ENCODE measurements around the gene DCLK2. TPM values are rescaled to one million over a fixed set of nuclear protein-coding genes. Genes with fewer than 3 reads are reported as not detected.

Gene DCLK2
- total RNA-seq, 6 donors from 2014 or later, result 2.1 to 16.8 (median 3.3) TPM

GRCh38 chr4:150090836-150091235 is 12.6 kb downstream of the DCLK2 start:
- no peaks in the 10 kb centered on the region for H3K4me1 ChIP-seq
- no peaks in the 10 kb centered on the region for H3K9me3 ChIP-seq
- TF ChIP-seq, protein P1, sequence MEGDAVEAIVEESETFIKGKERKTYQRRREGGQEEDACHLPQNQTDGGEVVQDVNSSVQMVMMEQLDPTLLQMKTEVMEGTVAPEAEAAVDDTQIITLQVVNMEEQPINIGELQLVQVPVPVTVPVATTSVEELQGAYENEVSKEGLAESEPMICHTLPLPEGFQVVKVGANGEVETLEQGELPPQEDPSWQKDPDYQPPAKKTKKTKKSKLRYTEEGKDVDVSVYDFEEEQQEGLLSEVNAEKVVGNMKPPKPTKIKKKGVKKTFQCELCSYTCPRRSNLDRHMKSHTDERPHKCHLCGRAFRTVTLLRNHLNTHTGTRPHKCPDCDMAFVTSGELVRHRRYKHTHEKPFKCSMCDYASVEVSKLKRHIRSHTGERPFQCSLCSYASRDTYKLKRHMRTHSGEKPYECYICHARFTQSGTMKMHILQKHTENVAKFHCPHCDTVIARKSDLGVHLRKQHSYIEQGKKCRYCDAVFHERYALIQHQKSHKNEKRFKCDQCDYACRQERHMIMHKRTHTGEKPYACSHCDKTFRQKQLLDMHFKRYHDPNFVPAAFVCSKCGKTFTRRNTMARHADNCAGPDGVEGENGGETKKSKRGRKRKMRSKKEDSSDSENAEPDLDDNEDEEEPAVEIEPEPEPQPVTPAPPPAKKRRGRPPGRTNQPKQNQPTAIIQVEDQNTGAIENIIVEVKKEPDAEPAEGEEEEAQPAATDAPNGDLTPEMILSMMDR (IDR thresholded peaks at IDR 0.05), result no peak
- TF ChIP-seq POLR2AphosphoS5 (IDR thresholded peaks at IDR 0.05) (no peak), POLR2A (IDR thresholded peaks at IDR 0.05) (no peak), EP300 (IDR thresholded peaks at IDR 0.05) (no peak)
- no peak for DNase-seq
- ATAC-seq (ENCODE audit: low FRiP score in 2 of 2), result no peak
- 86 to 91% methylated on average over 6 of the region's 6 CpGs for WGBS, 2 donors
- H3K36me3 ChIP-seq, result no peaks in the 10 kb centered on the region
- no peak overlapping the region for H3K4me3 ChIP-seq
- no peaks in the 10 kb centered on the region for H3K27me3 ChIP-seq
- H3K27ac ChIP-seq, result no peak overlapping the region

DNA sequence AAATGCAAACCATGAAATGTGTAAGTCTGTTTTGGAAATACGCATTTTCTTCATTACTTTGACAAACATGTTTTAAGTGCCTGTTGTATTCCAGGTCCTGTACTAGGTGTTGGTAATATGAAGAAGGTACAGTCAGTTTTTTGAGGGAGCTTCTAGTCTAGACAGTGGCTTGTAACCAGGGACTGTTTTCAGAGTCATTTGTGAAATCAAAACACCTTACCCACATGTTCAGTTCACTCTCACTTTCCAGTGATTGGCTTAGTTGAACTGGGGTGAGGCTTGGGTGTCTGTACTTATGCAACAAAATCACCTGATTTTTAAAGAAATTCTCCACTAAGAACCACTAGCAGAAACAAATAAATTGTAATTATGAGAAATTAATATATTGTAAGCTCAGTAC is 16.4 kb downstream of the DCLK2 start:
- Histone ChIP-seq H3K4me3 (no peak overlapping the region), H3K4me1 (no peaks in the 10 kb centered on the region), H3K27ac (no peak overlapping the region), H3K27me3 (no peaks in the 10 kb centered on the region), H3K9me3 (no peaks in the 10 kb centered on the region), H3K36me3 (no peaks in the 10 kb centered on the region)
- ATAC-seq (ENCODE audit: low FRiP score in 2 of 2) (no peak), DNase-seq (no peak)
- WGBS, 2 donors, result 94 to 100% methylated on average over 1 of the region's 1 CpG
- TF ChIP-seq POLR2AphosphoS5 (IDR thresholded peaks at IDR 0.05), result no peak
- TF ChIP-seq POLR2A (IDR thresholded peaks at IDR 0.05), result no peak
- TF ChIP-seq EP300 (IDR thresholded peaks at IDR 0.05), result no peak
- TF ChIP-seq, protein P1 (IDR thresholded peaks at IDR 0.05), result no peak

- WGBS, 2 donors, result 88% methylated on average over 3 of the region's 3 CpGs
- ATAC-seq (ENCODE audit: low FRiP score in 2 of 2) (no peak), DNase-seq (no peak)
- Histone ChIP-seq H3K27ac (no peak overlapping the region), H3K9me3 (no peaks in the 10 kb centered on the region), H3K27me3 (no peaks in the 10 kb centered on the region), H3K4me1 (no peaks in the 10 kb centered on the region), H3K36me3 (no peaks in the 10 kb centered on the region), H3K4me3 (no peak overlapping the region)
- TF ChIP-seq, protein P1 (IDR thresholded peaks at IDR 0.05), result no peak
- no peak for TF ChIP-seq POLR2A (IDR thresholded peaks at IDR 0.05)
- TF ChIP-seq POLR2AphosphoS5 (IDR thresholded peaks at IDR 0.05), result no peak
- TF ChIP-seq EP300 (IDR thresholded peaks at IDR 0.05), result no peak
Observed at GRCh38 chr4:150096625-150097024, 18.4 kb downstream of the DCLK2 start.

DNA sequence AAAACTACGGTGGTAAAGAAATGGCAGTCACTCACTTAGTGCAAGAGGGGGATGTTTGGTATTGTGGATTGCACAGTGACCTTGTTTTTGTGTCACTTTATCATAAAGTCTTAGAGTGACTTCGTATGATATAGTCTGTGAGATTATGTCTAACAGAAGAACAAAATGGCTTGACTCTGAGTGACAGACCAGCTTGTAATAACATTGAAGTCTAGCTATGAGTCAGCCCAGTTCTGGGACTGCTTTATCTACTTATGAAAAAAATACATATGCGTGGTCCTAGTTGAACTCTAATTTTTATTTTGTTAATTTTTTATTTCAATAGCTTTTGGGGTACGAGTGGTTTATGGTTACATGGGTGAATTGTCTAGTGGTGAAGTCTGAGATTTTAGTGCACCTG is 20.0 kb downstream of the DCLK2 start:
- H3K27me3 ChIP-seq, result no peaks in the 10 kb centered on the region
- TF ChIP-seq POLR2A (IDR thresholded peaks at IDR 0.05) (no peak), POLR2AphosphoS5 (IDR thresholded peaks at IDR 0.05) (no peak), EP300 (IDR thresholded peaks at IDR 0.05) (no peak)
- TF ChIP-seq, protein P1 (IDR thresholded peaks at IDR 0.05), result no peak
- ATAC-seq (ENCODE audit: low FRiP score in 2 of 2), result no peak
- no peaks in the 10 kb centered on the region for H3K4me1 ChIP-seq
- no peak overlapping the region for H3K27ac ChIP-seq
- no peaks in the 10 kb centered on the region for H3K36me3 ChIP-seq
- 78 to 89% methylated on average over 4 of the region's 4 CpGs for WGBS, 2 donors
- no peak overlapping the region for H3K4me3 ChIP-seq
- H3K9me3 ChIP-seq, result no peaks in the 10 kb centered on the region
- DNase-seq, result no peak

GRCh38 chr4:150104404-150105027 is 26.3 kb downstream of the DCLK2 start:
- H3K36me3 ChIP-seq, result no peaks in the 10 kb centered on the region
- no peaks in the 10 kb centered on the region for H3K9me3 ChIP-seq
- WGBS, 2 donors, result 88 to 89% methylated on average over 2 of the region's 2 CpGs
- ATAC-seq (ENCODE audit: low FRiP score in 2 of 2) (no peak), DNase-seq (no peak)
- H3K4me1 ChIP-seq, result no peaks in the 10 kb centered on the region
- H3K27ac ChIP-seq, result no peak overlapping the region
- no peaks in the 10 kb centered on the region for H3K27me3 ChIP-seq
- TF ChIP-seq POLR2AphosphoS5 (IDR thresholded peaks at IDR 0.05) (no peak), POLR2A (IDR thresholded peaks at IDR 0.05) (no peak), EP300 (IDR thresholded peaks at IDR 0.05) (no peak)
- TF ChIP-seq, protein P1 (IDR thresholded peaks at IDR 0.05), result no peak
- H3K4me3 ChIP-seq, result no peak overlapping the region

Measured in upper lobe of left lung (tissue), 6 donors.